Kidney (tissue), 14 donors: Measurements from ENCODE around the gene PGLYRP3. TPM values are rescaled to one million over a fixed set of nuclear protein-coding genes. Genes with fewer than 3 reads are reported as not detected.

ENCODE experiments used
- DNase-seq, 5 donors: peaks; one replicate each; pipeline ENCODE4 v3.0.0-alpha.2; 2013 to 2020
- FAIRE-seq: peaks from 2 replicates; lab custom pipeline; 2012; peaks lifted over from hg19 to GRCh38; lab: Jason Lieb, UNC
- H3K27ac ChIP-seq, 2 donors: one replicate each; pipeline ENCODE4 v1.7.0; 2013; ENCODE audit warnings: low read depth in 2 of 2, low read length in 2 of 2, inconsistent platforms in 1 of 2
- H3K27me3 ChIP-seq: one replicate; pipeline ENCODE4 v1.7.1; 2013; ENCODE audit warnings: low read length, inconsistent platforms; ENCODE audit not compliant: control insufficient read depth, insufficient read depth
- H3K36me3 ChIP-seq, 3 donors: one replicate each; pipeline versions ENCODE4 v1.7.0 to v1.7.1; 2013; ENCODE audit warnings: low read length in 3 of 3, control low read depth in 1 of 3, inconsistent platforms in 1 of 3; ENCODE audit not compliant: insufficient read depth in 3 of 3, control insufficient read depth in 2 of 3
- H3K4me1 ChIP-seq, 3 donors: one replicate each; pipeline versions ENCODE4 v1.7.0 to v1.7.1; 2013; ENCODE audit warnings: low read length in 3 of 3, inconsistent platforms in 1 of 3, low read depth in 1 of 3; ENCODE audit not compliant: control insufficient read depth in 2 of 3, insufficient read depth in 2 of 3
- H3K4me3 ChIP-seq, 3 donors: one replicate each; pipeline versions ENCODE4 v1.7.0 to v1.8.1; 2013; ENCODE audit warnings: low read length in 3 of 3, control low read depth in 1 of 3, inconsistent platforms in 1 of 3
- H3K9ac ChIP-seq, 3 donors: one replicate each; pipeline versions ENCODE4 v1.7.0 to v1.7.1; 2013; ENCODE audit warnings: low read length in 3 of 3, control low read depth in 1 of 3, inconsistent platforms in 1 of 3
- H3K9me3 ChIP-seq, 3 donors: one replicate each; pipeline versions ENCODE4 v1.7.0 to v1.7.1; 2013; ENCODE audit warnings: low read length in 3 of 3, control low read depth in 1 of 3, inconsistent platforms in 1 of 3; ENCODE audit not compliant: control insufficient read depth in 2 of 3, insufficient read depth in 1 of 3
- CTCF ChIP-seq: IDR thresholded peaks from 3 replicates; pipeline ENCODE4 v1.5.1; 2012; ENCODE audit warnings: mild to moderate bottlenecking, moderate library complexity, borderline replicate concordance; ENCODE audit not compliant: insufficient read depth; ENCODE audit errors: extremely low read depth
- intact Hi-C: fragments of 100-400 bp; cut with DNase I; formaldehyde crosslinking; loops from one replicate; pipeline ENCODE4 v1.11.1; 2022
- polyA plus RNA-seq: library from polyadenylated mRNA; stranded (reverse); fragments of 350-450 nt; fragmentation: Illumina TruSeq; extraction: RNeasy Lipid Tissue Mini Kit (QIAGEN cat#74804); gene quantifications from one replicate; pipeline ENCODE4 v1.2.3, GENCODE V29; 2014; ENCODE audit warnings: low read depth, low replicate concordance; ENCODE audit not compliant: insufficient read depth
- total RNA-seq: library from RNA; stranded (reverse); fragmentation: NEBNext Ultra II Directional; extraction: Animal tissue kit (Norgen Biotek cat#: 25700); gene quantifications from one replicate; pipeline ENCODE4 v1.2.1, GENCODE V29; 2021
- donor health status: control.
- donor health status: control.
- donor health status: control.
- donor health status: control.
- donor health status: control.
- donor health status: DM: yes; HTN: yes; CAD: no.
- donor health status: Normal renal cell carcinoma (clear cell type).

The PGLYRP3 gene
- total and polyA plus RNA-seq, 2 donors from 2014 or later: not detected

GRCh38 chr1:153261281-153262069, 51.3 kb downstream of the PGLYRP3 start:
- H3K36me3 ChIP-seq: no peaks in the 10 kb centered on the region
- peaks cover 14% of the 10 kb centered on the region for H3K27me3 ChIP-seq
- no peak for FAIRE-seq
- peaks cover 0 to 4% (median 4%) of the 10 kb centered on the region in 3 donors for H3K4me1 ChIP-seq
- H3K9ac ChIP-seq: no peak overlapping the region
- H3K27ac ChIP-seq: no peak overlapping the region
- TF ChIP-seq CTCF: no peak
- DNase-seq: peak; percentile 57 to 75 (median 70)
- peak overlapping the region in 1 of 3 donors; percentile 27 for H3K4me3 ChIP-seq
- intact Hi-C loops: no loop called here
- no peaks in the 10 kb centered on the region for H3K9me3 ChIP-seq

GRCh38 chr1:153260585-153261280, 52.0 kb downstream of the PGLYRP3 start:
- intact Hi-C loops: no loop called here
- TF ChIP-seq CTCF: no peak
- no peaks in the 10 kb centered on the region for H3K9me3 ChIP-seq
- no peak overlapping the region for H3K9ac ChIP-seq
- no peak overlapping the region for H3K4me3 ChIP-seq
- H3K4me1 ChIP-seq: peaks cover 0 to 4% (median 4%) of the 10 kb centered on the region in 3 donors
- FAIRE-seq (no peak), DNase-seq (peak in 4 of 5 donors; percentile 27 to 62 (median 52))
- H3K27ac ChIP-seq: no peak overlapping the region
- peaks cover 14% of the 10 kb centered on the region for H3K27me3 ChIP-seq
- H3K36me3 ChIP-seq: no peaks in the 10 kb centered on the region

GRCh38 chr1:153259387-153259786, 53.4 kb downstream of the PGLYRP3 start, which contains the start of gene LORICRIN:
Gene LORICRIN (plus strand): TSS chr1:153259687. CDS start chr1:153260950, 1,263 bp downstream.
- H3K9me3 ChIP-seq: no peaks in the 10 kb centered on the region
- no peak within 1 kb of the TSS for H3K9ac ChIP-seq
- DNase-seq (no peak), FAIRE-seq (no peak)
- TF ChIP-seq CTCF: no peak
- intact Hi-C loops: no loop called here
- H3K4me3 ChIP-seq: no peak within 1 kb of the TSS
- H3K27ac ChIP-seq: no peak within 1 kb of the TSS
- H3K4me1 ChIP-seq: peaks cover 0 to 4% (median 4%) of the 10 kb centered on the region in 3 donors
- peaks cover 14% of the 10 kb centered on the region for H3K27me3 ChIP-seq
- no peaks in the 10 kb centered on the region for H3K36me3 ChIP-seq
